Measurements from ENCODE around the gene COQ8B. TPM values are rescaled to one million over a fixed set of nuclear protein-coding genes. Genes with fewer than 3 reads are reported as not detected.

COQ8B gene
- total RNA-seq, 1 experiment from 2014 or later = 57.7 TPM

GRCh38 chr19:40662925-40663694, 53.6 kb downstream of the COQ8B start:
- Histone ChIP-seq H4K20me1 (ENCODE audit: insufficient read depth) (no peaks in the 10 kb centered on the region), H3K27me3 (ENCODE audit: insufficient read depth, low read depth) (no peaks in the 10 kb centered on the region), H3F3A (ENCODE audit: insufficient read depth, low read depth) (peaks cover 33% of the 10 kb centered on the region), H3K27ac (peak overlapping the region; percentile 60), H3K79me2 (ENCODE audit: low read depth) (no peaks in the 10 kb centered on the region), H3K4me1 (replicated peaks; ENCODE audit: insufficient read depth) (peaks cover 34% of the 10 kb centered on the region), H2AFZ (peak overlapping the region; percentile 98), H3K9me3 (ENCODE audit: insufficient read depth, low read depth) (no peaks in the 10 kb centered on the region), H3K4me2 (peak overlapping the region; percentile 86), H3K4me3 (peak overlapping the region; percentile 94), H3K9me2 (ENCODE audit: insufficient read depth) (no peaks in the 10 kb centered on the region), H3K36me3 (ENCODE audit: low read depth) (no peaks in the 10 kb centered on the region)
- BruUV-seq (replicated peaks) = no TSS peak
- CTCF ChIA-PET = interaction anchor here (0.5 to 1.1 kb wide), 14 partner anchors 28 to 599 kb away, joined by 3 to 8 read pairs (median 4); no protein-coding TSS in a partner anchor
- POLR2A ChIA-PET (ENCODE audit: unreplicated experiment) = interaction anchor here (0.5 to 1.0 kb wide), 5 partner anchors 16 to 776 kb away, joined by 3 to 11 read pairs (median 5); partner anchors contain the start of gene RAB4B
- TF ChIP-seq EZH2 (IDR thresholded peaks at IDR 0.05; ENCODE audit: low read depth) (no peak), CTCF (conservative IDR thresholded peaks at IDR 0.05) (peak; percentile 95; the same call in 1 of the 2 replicates)
- DNase-seq = peak; percentile 61 to 93
- intact Hi-C loops (cut with micrococcal nuclease; ENCODE audit: unreplicated experiment) = loop anchor here (1.0 to 10.0 kb wide), 10 partner anchors 52 to 912 kb away; partner anchors contain the start of genes CEACAM21, SNRPA and TGFB1

GRCh38 chr19:40661616-40662015, 55.1 kb downstream of the COQ8B start:
- Histone ChIP-seq H3K4me2 (no peak overlapping the region), H3K27ac (no peak overlapping the region), H3K27me3 (ENCODE audit: insufficient read depth, low read depth) (no peaks in the 10 kb centered on the region), H3K79me2 (ENCODE audit: low read depth) (no peaks in the 10 kb centered on the region), H3K4me3 (no peak overlapping the region), H4K20me1 (ENCODE audit: insufficient read depth) (no peaks in the 10 kb centered on the region), H3K36me3 (ENCODE audit: low read depth) (no peaks in the 10 kb centered on the region), H3F3A (ENCODE audit: insufficient read depth, low read depth) (peaks cover 30% of the 10 kb centered on the region), H3K9me3 (ENCODE audit: insufficient read depth, low read depth) (no peaks in the 10 kb centered on the region), H3K9me2 (ENCODE audit: insufficient read depth) (no peaks in the 10 kb centered on the region), H2AFZ (no peak overlapping the region), H3K4me1 (replicated peaks; ENCODE audit: insufficient read depth) (peaks cover 29% of the 10 kb centered on the region)
- no TSS peak for BruUV-seq (replicated peaks)
- intact Hi-C loops (cut with micrococcal nuclease; ENCODE audit: unreplicated experiment) = loop anchor here (1.0 to 10.0 kb wide), 6 partner anchors 157 to 913 kb away; partner anchors contain the start of genes CEACAM21 and TGFB1
- DNase-seq = no peak
- POLR2A ChIA-PET (ENCODE audit: unreplicated experiment) = no interaction called here
- TF ChIP-seq EZH2 (IDR thresholded peaks at IDR 0.05; ENCODE audit: low read depth) = no peak
- no peak for TF ChIP-seq CTCF (conservative IDR thresholded peaks at IDR 0.05)
- CTCF ChIA-PET = interaction anchor here (0.6 kb wide), 2 partner anchors 26 to 234 kb away, joined by 4 to 18 read pairs; no protein-coding TSS in a partner anchor

GRCh38 chr19:40659566-40659965, 57.1 kb downstream of the COQ8B start:
- Histone ChIP-seq H3K4me1 (replicated peaks; ENCODE audit: insufficient read depth) (peaks cover 10% of the 10 kb centered on the region; the same call in 1 of the 2 replicates), H3K79me2 (ENCODE audit: low read depth) (no peaks in the 10 kb centered on the region), H4K20me1 (ENCODE audit: insufficient read depth) (no peaks in the 10 kb centered on the region), H3K9me3 (ENCODE audit: insufficient read depth, low read depth) (no peaks in the 10 kb centered on the region), H3K9me2 (ENCODE audit: insufficient read depth) (no peaks in the 10 kb centered on the region), H3K4me2 (no peak overlapping the region), H2AFZ (no peak overlapping the region), H3K27ac (no peak overlapping the region), H3F3A (ENCODE audit: insufficient read depth, low read depth) (peaks cover 16% of the 10 kb centered on the region; the same call in 1 of the 2 replicates), H3K27me3 (ENCODE audit: insufficient read depth, low read depth) (no peaks in the 10 kb centered on the region), H3K4me3 (no peak overlapping the region), H3K36me3 (ENCODE audit: low read depth) (no peaks in the 10 kb centered on the region)
- BruUV-seq (replicated peaks) = no TSS peak
- TF ChIP-seq EZH2 (IDR thresholded peaks at IDR 0.05; ENCODE audit: low read depth) (no peak), CTCF (conservative IDR thresholded peaks at IDR 0.05) (no peak)
- CTCF ChIA-PET = no interaction called here
- intact Hi-C loops (cut with micrococcal nuclease; ENCODE audit: unreplicated experiment) = no loop called here
- POLR2A ChIA-PET (ENCODE audit: unreplicated experiment) = interaction anchor here (0.6 kb wide), 2 partner anchors 91 to 188 kb away, joined by 3 to 4 read pairs; partner anchors contain the start of gene ACTMAP
- no peak for DNase-seq
